Measurements from ENCODE around the gene CFAP65. TPM values are rescaled to one million over a fixed set of nuclear protein-coding genes. Genes with fewer than 3 reads are reported as not detected.

Gene CFAP65
- total RNA-seq, 1 experiment from 2014 or later: 0.34 TPM

DNA sequence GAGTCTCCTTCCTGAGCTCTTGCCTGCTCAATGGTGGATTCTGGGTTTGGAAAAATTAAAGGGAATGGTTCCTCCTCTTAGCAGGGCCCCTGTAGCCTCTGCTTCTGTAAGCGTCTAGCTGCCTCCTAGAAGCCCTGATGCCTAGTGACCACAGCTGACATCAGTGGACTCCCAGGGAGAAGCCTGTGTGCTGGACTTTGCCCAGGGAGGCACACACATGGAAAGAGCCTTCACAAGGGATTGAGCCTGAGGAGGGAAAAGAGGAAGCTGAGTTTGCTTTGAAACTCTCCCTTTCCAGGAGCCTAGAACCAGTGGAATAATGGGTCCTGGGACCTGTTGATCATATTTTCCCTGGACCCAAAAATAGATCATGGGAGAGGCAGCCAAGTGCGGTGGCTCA, 1.4 kb upstream of the CFAP65 start:
- Mint-ChIP-seq H3K4me1 (ENCODE audit: low read depth, unreplicated experiment) (no peaks in the 10 kb centered on the region), H3K27me3 (ENCODE audit: insufficient read depth, unreplicated experiment) (peaks cover 7% of the 10 kb centered on the region), H3K9me3 (ENCODE audit: unreplicated experiment) (no peaks in the 10 kb centered on the region), H3K27ac (ENCODE audit: unreplicated experiment) (no peak overlapping the region), H3K36me3 (ENCODE audit: insufficient read depth, unreplicated experiment) (no peaks in the 10 kb centered on the region), H3K4me3 (ENCODE audit: unreplicated experiment) (no peak overlapping the region)
- ChIA-PET CTCF (interaction anchor here (1.0 to 2.5 kb wide), 6 partner anchors 13 to 112 kb away, joined by 3 to 9 read pairs (median 4); no protein-coding TSS in a partner anchor), POLR2A (interaction anchor here (0.6 kb wide), 1 partner anchor 520 kb away, joined by 4 read pairs; no protein-coding TSS in a partner anchor)
- BruUV-seq (replicated peaks): no TSS peak
- DNase-seq: no peak
- H3K4me3 ChIP-seq (ENCODE audit: low read depth, low read length): no peak overlapping the region
- TF ChIP-seq, protein P1, sequence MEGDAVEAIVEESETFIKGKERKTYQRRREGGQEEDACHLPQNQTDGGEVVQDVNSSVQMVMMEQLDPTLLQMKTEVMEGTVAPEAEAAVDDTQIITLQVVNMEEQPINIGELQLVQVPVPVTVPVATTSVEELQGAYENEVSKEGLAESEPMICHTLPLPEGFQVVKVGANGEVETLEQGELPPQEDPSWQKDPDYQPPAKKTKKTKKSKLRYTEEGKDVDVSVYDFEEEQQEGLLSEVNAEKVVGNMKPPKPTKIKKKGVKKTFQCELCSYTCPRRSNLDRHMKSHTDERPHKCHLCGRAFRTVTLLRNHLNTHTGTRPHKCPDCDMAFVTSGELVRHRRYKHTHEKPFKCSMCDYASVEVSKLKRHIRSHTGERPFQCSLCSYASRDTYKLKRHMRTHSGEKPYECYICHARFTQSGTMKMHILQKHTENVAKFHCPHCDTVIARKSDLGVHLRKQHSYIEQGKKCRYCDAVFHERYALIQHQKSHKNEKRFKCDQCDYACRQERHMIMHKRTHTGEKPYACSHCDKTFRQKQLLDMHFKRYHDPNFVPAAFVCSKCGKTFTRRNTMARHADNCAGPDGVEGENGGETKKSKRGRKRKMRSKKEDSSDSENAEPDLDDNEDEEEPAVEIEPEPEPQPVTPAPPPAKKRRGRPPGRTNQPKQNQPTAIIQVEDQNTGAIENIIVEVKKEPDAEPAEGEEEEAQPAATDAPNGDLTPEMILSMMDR (IDR thresholded peaks at IDR 0.05; ENCODE audit: insufficient read depth in 1 of 2, low read depth in 1 of 2, low read length in 1 of 2, severe bottlenecking in 1 of 2, unreplicated experiment in 1 of 2): no peak
- no peaks in the 10 kb centered on the region for H3K27me3 ChIP-seq (replicated peaks; ENCODE audit: control insufficient read depth, insufficient read depth, low read length)
- no peaks in the 10 kb centered on the region for H3K36me3 ChIP-seq (ENCODE audit: control insufficient read depth, insufficient read depth, low read length)
- intact Hi-C loops (cut with micrococcal nuclease; ENCODE audit: unreplicated experiment): no loop called here
- 0 out of 2 replicates have a peak, but pooled peaks cover 5% of the 10 kb centered on the region for H3K4me1 ChIP-seq
- H3K9me3 ChIP-seq: no peaks in the 10 kb centered on the region

DNA sequence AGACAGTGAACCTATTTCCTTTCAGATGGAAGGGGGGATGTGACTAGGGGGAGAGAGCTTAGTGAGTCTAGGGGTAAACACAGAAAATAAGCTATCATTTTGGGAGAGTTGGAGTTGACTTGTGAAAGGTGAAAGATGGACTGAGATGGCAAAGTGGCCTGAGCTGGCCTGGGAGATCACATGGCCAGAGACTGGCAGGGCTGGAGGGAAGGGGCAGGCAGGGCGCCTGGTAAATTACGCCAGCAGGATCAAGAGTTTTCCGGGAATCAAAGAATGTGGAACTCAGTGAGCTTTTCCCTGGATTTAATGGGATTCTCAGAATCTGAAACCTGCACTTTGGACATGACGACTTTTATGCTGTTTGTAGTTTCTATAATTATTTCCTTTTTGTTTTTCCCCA, 841 bp upstream of the CFAP65 start:
- H3K36me3 Mint-ChIP-seq (ENCODE audit: insufficient read depth, unreplicated experiment): no peaks in the 10 kb centered on the region
- TF ChIP-seq, protein P1 (IDR thresholded peaks at IDR 0.05; ENCODE audit: insufficient read depth in 1 of 2, low read depth in 1 of 2, low read length in 1 of 2, severe bottlenecking in 1 of 2, unreplicated experiment in 1 of 2): no peak
- no peak for DNase-seq
- no peaks in the 10 kb centered on the region for H3K4me1 Mint-ChIP-seq (ENCODE audit: low read depth, unreplicated experiment)
- H3K27ac Mint-ChIP-seq (ENCODE audit: unreplicated experiment): no peak overlapping the region
- no peak overlapping the region for H3K4me3 Mint-ChIP-seq (ENCODE audit: unreplicated experiment)
- H3K9me3 Mint-ChIP-seq (ENCODE audit: unreplicated experiment): no peaks in the 10 kb centered on the region
- Histone ChIP-seq H3K4me1 (0 out of 2 replicates have a peak, but pooled peaks cover 5% of the 10 kb centered on the region), H3K27me3 (replicated peaks; ENCODE audit: control insufficient read depth, insufficient read depth, low read length) (no peaks in the 10 kb centered on the region), H3K9me3 (no peaks in the 10 kb centered on the region), H3K36me3 (ENCODE audit: control insufficient read depth, insufficient read depth, low read length) (no peaks in the 10 kb centered on the region), H3K4me3 (ENCODE audit: low read depth, low read length) (no peak overlapping the region)
- no TSS peak for BruUV-seq (replicated peaks)
- H3K27me3 Mint-ChIP-seq (ENCODE audit: insufficient read depth, unreplicated experiment): peaks cover 7% of the 10 kb centered on the region
- ChIA-PET POLR2A (interaction anchor here (0.6 kb wide), 1 partner anchor 521 kb away, joined by 4 read pairs; no protein-coding TSS in a partner anchor), CTCF (interaction anchor here (0.7 to 2.5 kb wide), 7 partner anchors 12 to 112 kb away, joined by 3 to 9 read pairs (median 5); no protein-coding TSS in a partner anchor)
- intact Hi-C loops (cut with micrococcal nuclease; ENCODE audit: unreplicated experiment): no loop called here

DNA sequence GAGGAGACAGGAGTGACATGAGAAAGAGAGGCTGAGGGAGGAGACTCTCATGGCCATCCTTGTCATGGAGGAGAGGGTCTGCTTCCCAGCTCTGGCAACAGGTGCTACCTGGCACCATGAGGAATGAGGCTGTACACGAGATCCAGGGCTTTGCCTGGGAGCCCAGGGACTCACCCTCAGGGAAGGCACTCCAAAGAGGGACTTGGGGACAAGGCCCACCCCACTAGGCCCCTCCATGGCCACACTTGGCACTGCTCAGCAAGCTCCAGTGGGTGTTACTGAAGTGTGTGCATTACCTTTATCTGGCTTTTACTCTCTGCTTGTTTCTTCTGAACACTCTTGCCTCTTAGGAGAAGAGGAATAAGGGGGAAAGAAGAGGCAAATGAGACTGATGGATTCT, 2.7 kb downstream of the CFAP65 start:
- Mint-ChIP-seq H3K4me3 (ENCODE audit: unreplicated experiment) (no peak overlapping the region), H3K27me3 (ENCODE audit: insufficient read depth, unreplicated experiment) (peaks cover 10% of the 10 kb centered on the region), H3K27ac (ENCODE audit: unreplicated experiment) (no peak overlapping the region), H3K36me3 (ENCODE audit: insufficient read depth, unreplicated experiment) (no peaks in the 10 kb centered on the region), H3K9me3 (ENCODE audit: unreplicated experiment) (no peaks in the 10 kb centered on the region), H3K4me1 (ENCODE audit: low read depth, unreplicated experiment) (no peaks in the 10 kb centered on the region)
- CTCF ChIA-PET: interaction anchor here (0.6 to 1.4 kb wide), 2 partner anchors 116 to 963 kb away, joined by 3 to 7 read pairs; no protein-coding TSS in a partner anchor
- Histone ChIP-seq H3K9me3 (no peaks in the 10 kb centered on the region), H3K4me3 (ENCODE audit: low read depth, low read length) (no peak overlapping the region), H3K27me3 (replicated peaks; ENCODE audit: control insufficient read depth, insufficient read depth, low read length) (no peaks in the 10 kb centered on the region), H3K4me1 (0 out of 2 replicates have a peak, but pooled peaks cover 5% of the 10 kb centered on the region), H3K36me3 (ENCODE audit: control insufficient read depth, insufficient read depth, low read length) (no peaks in the 10 kb centered on the region)
- TF ChIP-seq, protein P1 (IDR thresholded peaks at IDR 0.05; ENCODE audit: insufficient read depth in 1 of 2, low read depth in 1 of 2, low read length in 1 of 2, severe bottlenecking in 1 of 2, unreplicated experiment in 1 of 2): no peak
- no TSS peak for BruUV-seq (replicated peaks)
- POLR2A ChIA-PET: no interaction called here
- DNase-seq: no peak
- intact Hi-C loops (cut with micrococcal nuclease; ENCODE audit: unreplicated experiment): no loop called here
